ENCODE data around the gene OR5B2.
"Not testable (repeated sequence)": the region's sequence is repeated elsewhere in the genome, so short reads cannot be mapped to it uniquely, and the experiment has no call there.

Gene OR5B2

DNA sequence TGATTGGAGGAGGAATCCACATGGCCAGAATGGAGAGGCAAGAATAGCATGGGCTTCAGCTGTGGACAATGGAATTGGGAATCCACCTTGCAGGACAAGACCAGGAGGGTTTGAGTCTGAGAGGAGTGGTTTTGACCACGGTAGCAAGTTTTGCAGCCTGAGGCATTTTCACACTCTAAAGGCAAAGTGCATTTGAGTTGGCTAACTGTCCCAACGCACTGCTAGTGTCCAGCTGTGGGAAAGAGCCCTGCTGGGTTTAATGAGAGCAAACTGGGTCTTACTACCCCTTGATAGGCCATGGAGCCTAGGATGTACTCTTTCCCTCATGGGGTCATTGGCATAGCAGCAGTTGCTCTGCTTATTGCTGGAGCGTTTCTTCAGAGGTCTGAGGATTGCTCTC lies at the start of gene OR5B2:
OR5B2 (minus strand) TSS at position 101 of the 400 bp plus-strand sequence. CDS start 4,860 bp downstream, outside the sequence.
- no peak for DNase-seq

DNA sequence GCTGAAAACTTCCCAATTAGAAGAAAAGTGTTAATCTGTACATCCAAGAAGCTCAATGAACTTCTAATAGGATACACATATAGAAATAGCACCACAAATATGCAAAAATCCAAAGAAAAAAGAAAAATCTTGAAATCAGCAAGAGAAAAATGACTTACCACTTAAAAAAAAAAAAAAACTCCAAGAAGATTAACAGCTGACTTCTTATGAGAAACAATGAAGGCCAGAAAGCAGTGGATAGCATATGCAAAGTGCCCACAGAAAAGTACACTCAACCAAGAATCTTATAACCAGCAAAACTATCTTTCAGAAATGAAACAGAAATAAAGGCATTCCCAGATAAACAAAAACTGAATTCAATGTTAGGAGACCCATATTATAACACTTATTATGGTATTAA lies 44.0 kb upstream of the OR5B2 start:
- no peak for DNase-seq

DNA sequence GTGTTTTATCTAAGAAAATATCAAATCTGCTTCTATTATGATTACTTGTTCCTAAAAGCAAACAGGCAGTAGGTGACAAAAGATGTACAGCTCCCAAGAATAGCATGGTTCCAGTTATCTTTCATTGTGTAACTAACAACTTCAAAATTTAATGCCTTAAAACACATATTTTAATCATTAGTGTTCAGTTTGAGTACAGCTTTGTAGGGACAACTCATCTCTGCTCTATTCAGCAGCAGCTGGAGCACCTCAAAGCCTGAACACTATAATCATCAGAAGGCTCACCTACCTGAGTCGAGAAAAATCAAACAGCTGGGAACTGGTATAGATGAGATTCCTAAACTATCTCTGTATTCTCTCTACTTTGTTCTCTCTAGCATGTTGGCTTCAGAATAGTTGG lies 38.4 kb upstream of the OR5B2 start:
- DNase-seq = no peak

DNA sequence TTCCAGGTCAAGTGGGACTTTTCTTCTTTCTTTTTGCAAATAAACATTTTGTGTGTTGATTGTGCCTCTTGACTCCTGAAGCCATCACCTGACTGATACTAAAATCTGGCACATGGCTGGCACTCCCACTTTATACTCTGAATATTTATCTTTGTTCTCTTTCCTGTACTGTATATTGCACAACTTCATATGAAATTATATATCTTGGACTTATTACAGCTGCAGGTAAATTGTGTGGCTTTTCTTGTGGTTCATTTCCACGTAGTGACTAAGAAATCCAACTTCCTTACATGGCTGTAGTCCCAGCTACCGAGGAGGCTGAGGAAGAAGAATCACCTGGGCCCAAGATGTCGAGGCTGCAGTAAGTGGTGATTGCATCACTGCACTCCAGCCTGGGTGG lies 37.8 kb upstream of the OR5B2 start:
- no peak for DNase-seq

DNA sequence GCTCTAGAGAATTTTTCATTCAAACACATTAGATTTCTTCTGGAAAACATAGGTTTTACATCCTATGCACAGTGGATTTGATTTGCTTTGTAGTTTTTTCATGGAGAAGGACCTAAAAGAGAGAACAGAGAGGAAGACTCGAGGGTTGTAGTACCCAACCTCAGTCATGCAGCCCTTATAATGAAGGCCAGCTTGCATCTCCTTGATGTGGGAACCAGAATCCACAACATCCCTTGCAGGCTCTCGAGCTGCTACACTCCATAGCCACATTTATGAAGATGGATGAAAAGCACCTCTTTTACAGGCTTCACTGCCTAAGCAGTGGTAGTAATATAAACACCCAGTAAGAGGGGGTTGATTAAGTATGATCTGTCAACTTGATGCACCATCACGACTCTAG lies 23.7 kb upstream of the OR5B2 start:
- DNase-seq = no peak

DNA sequence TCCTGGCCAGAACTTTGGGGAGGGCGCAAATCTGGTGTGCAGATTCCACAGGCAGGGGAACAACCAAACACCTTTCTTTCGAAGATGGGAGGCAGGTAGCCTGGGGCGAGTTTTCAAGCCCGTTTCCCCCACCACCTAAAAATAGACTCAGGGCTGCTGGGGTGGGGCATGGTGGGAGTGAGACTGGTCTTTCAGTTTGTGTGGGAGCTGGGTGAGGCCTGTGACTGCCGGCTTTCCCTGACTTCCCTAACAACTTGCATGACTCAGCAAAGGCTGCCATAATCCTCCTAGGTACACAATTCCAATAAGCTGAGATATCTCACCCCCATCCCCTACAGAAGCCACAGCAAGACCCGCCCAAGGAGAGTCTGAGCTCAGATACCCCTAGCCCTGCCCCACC lies 18.4 kb upstream of the OR5B2 start:
- DNase-seq = no peak

DNA sequence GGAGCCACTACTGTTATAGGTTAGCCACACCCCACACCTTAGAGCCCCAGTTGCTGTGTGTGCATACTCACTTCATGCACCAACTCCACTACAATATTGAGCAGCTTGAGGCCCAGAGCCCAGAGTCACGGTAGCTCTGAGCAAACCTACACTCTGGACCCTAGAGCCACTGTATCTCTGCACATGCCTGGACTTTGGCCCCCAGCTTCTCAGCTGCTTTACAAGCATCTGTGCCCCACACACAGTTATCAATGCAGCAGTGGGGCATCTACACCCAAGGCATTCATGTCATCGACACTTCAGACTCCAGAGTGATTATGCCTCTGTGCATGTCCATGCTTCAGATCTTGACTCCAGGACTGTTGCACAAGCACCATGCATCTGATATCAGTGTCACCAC lies 16.4 kb upstream of the OR5B2 start:
- DNase-seq = no peak

DNA sequence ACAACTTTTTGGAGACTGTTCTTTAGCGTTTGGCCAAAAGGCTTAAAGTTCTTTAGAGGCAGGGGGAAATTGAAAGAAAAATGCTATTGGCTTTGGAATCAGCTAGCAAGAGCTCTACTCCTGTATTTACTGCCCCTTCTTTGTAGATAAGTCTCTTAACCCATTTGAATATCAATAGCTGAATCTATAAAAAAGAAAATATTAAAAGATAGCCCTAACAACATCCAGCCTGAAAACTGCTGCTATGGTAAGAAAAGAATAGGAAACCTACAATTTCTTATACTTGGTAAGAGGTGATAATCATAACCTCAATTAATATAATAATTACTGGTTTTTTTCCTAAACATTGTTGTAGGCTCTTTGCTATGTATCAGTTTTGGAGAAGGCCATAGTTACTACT lies 14.2 kb upstream of the OR5B2 start, which contains the start of gene OR5B12:
OR5B12 (minus strand) TSS at position 101 of the 400 bp plus-strand sequence. CDS start 2,085 bp downstream, outside the sequence.
- DNase-seq = no peak

DNA sequence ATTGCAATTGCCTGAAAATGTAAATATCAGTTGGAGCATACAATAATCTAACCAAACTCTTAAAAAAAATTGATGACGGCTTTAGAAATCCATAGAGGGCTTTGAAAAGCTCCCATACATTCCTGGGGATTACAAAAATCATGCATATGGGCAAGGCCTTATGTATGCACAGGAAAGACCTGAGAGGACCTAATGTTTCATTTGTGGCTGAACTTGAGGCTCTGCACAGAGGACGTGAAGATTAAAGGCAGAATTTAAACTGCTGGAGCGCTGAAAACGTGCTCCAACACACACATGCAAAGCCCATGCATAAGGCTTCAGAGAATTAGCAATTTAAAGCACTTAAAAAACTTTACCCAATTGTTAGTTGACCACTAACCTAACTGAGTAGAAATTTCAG lies 10.6 kb upstream of the OR5B2 start:
- no peak for DNase-seq

DNA sequence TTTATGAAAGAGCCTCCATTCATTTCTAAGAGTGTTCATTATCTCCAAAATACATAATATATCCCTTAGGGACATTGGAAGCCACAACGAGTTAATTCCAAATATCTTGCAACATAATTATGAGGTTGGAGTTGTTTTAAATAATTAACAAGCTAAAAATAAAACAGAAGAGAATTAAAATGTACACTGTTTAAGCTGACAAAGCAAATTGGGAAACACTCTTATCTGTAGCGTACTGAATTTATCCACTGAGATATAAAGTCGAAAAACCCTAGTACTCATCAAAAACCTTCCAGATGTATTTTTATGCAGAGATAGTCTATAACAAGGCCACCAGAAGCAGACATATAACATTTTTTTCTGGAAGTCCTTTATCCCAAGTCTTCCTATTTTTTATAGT lies 6.3 kb upstream of the OR5B2 start:
- DNase-seq = no peak

DNA sequence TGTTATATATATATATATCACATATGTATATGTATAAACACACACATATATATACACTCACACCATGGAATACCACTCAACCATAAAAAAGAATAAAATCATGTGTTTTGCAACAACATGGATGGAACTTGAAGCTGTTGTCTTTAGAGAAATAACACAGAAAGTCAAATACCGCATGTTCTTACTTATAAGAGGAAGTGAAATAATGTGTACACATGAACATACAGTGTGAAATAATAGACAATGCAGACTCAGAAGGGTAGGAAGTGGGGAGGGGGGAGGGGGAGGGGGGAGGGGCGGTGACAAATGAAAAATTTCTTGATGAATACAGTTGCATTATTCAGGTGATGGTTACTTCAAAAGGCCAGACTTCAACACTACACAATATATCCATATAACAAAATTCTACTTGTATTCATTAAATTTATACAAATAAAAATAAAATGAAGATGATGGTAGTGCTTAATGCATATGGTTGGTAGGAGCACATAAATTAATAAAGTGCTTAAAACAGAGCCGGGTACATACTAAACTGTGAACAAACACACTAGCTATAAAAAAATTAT lies 5.8 kb upstream of the OR5B2 start:
- DNase-seq = no peak

DNA sequence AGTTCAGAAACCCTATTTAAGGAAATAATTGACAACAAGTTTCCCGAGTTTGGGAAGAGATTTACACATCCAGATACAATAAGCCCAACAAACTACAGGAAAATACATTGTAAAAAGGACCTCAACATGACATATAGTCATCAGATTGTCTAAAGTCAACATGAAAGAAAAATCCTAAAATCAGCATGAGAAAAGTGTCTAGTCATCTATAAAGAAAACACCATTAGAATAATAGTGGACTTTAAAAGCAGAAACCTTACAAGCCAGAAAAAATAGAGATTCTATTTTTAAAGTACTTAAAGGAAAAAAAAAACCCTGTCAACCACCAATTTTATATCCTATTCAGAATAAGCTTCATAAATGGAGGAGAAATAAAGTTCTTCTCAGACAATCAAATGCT lies 1.4 kb upstream of the OR5B2 start:
- DNase-seq = no peak

DNA sequence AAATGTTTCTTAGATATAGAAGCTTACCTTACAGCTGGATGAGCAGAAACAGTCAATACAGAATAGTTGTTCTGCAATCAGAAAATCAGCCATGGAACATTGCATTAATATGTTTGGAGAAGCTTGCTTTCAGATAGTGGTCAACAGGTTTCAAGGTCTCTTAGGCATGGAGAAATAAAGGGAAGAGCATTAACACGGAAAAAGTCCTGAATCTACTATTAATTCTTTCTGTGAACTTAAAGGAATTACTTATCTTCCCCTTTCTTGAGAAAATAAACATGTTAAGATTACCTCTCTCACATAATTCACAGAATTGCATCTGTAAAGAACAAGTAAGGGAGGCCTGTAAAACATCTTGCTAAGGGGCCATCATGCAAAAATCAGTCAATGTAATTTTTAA lies 21.1 kb downstream of the OR5B2 start, which contains the start of gene OR5B3:
OR5B3 (minus strand) TSS at position 101 of the 400 bp plus-strand sequence. CDS start 3,465 bp downstream, outside the sequence.
- no peak for DNase-seq

DNA sequence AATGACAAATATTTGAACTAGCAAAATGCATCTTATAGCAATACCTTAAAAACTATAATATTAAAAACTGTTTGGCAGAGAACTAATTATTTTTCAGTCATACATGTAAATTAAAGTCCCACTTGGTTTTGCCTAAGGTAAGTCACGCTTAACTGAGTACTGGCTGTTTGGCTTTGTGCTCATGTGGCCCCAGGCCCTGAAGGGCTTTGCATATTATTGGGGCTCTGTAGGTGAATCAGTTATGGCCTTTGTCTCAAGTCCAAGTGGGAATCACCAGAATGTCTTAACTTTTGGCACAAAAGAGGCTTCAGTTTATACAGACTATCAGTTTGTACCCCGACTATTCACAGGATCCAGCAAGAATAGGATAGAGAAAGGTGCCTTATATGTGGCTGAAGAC lies 28.3 kb downstream of the OR5B2 start:
- not testable (repeated sequence) for DNase-seq

DNA sequence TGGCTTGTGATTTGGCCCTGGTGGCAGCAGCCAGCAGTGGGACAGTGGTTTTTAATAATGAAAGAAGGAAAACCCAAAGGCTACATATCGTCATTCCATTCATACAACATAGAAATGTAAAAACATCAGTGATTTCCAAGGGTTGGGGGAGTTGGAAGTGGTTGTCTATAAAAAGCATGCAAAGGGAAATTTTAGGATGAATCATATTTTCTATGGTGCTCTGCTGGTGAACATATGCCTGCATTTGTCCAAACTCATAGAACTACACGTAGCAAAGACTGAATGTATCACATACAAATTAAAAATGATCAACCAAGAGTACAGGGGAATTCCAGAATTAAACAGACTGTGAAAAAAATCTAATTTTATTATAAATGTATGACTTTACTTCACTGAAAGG lies 32.3 kb downstream of the OR5B2 start:
- no peak for DNase-seq

DNA sequence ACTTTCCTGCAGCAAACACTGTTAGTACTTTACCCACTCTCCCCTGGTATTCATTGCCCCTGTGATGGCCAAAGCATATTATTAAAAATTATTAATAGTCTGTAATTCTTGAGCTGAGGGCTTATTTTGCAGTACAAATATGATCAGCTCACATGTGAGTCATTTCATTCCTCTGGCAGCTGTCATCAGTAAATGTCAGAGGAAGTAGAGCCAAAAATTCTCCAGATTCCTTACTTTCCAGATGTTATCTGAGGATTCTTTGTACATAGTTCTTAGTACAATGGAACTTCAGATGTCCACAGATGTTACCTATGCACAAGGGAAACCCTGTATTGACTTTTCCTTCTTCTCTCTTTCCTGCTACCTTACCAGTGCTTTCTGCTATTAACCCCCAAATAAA lies 33.7 kb downstream of the OR5B2 start:
- DNase-seq = no peak

DNA sequence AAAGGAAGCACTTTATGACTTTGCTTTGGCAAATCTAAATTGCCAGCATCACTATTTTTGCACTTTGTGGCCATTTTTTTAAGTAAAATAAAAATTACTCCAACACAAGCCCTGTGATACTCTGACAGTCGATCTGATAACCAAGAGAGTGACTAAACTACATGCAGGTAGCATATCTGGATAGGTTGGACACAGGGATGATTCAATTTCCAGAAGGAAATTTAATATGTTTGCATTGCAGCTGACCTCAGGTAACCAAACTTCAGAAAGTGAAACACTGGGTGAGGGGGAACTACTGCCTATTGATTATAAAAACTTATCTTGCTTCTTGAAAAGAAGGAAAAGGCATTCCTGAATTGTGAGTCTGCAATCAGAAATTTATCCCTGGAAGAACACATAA lies 35.2 kb downstream of the OR5B2 start:
- DNase-seq = no peak

DNA sequence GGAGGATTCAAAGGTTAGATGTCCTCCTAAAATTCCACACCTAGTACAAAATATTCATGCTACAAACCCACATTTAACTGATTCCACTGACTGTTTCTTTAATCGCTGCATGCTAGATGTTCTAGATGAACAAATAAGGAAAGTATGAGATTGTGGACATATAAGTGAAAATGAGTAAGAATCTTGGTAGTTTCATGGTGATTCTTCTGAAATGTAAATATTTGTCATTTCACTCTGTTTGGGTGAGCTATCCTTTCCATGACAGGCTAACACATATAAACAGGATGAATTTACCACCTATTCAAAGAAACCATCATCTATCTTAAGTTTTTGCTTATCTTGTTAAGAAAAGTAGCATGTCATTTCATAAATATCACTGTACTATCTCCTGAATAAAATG lies 36.0 kb downstream of the OR5B2 start:
- no peak for DNase-seq

DNA sequence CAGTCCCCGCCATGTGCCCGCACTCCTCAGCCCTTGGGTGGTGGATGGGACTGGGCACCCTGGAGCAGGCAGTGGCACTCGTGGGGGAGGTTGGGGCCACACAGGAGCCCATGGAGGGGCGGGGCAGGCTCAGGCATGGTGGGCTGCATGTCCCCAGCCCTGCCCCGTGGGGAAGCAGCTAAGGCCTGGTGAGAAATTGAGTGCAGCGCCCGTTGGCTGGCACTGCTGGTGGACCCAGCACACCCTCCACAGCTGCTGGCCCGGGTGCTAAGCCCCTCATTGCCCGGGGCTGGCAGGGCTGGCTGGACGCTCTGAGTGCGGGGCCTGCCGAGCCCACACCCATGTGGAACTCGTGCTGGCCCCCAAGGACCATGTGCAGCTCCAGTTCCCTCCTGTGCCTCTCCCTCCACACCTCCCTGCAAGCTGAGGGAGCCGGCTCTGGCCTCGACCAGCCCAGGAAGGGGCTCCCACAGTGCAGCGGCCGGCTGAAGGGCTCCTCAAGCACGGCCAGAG lies 37.3 kb downstream of the OR5B2 start:
- no peak for DNase-seq
